ENCODE results near the gene PRKCSH.
"Not testable (repeated sequence)": the region's sequence is repeated elsewhere in the genome, so short reads cannot be mapped to it uniquely, and the experiment has no call there.

The PRKCSH gene

GRCh38 chr19:11450570-11451326, 15.3 kb downstream of the PRKCSH start:
- DNase-seq (ENCODE audit: low read depth): no peak

GRCh38 chr19:11451327-11451870, 16.0 kb downstream of the PRKCSH start:
- DNase-seq (ENCODE audit: low read depth): no peak

GRCh38 chr19:11451871-11452619, 16.6 kb downstream of the PRKCSH start:
- DNase-seq (ENCODE audit: low read depth): no peak

GRCh38 chr19:11452620-11453310, 17.3 kb downstream of the PRKCSH start:
- no peak for DNase-seq (ENCODE audit: low read depth)

GRCh38 chr19:11453468-11454341, 18.3 kb downstream of the PRKCSH start:
- DNase-seq (ENCODE audit: low read depth): no peak

GRCh38 chr19:11455233-11455554, 19.8 kb downstream of the PRKCSH start:
- not testable (repeated sequence) for DNase-seq (ENCODE audit: low read depth)

- DNase-seq (ENCODE audit: low read depth): no peak
Observed at GRCh38 chr19:11456659-11457058, 21.2 kb downstream of the PRKCSH start.

GRCh38 chr19:11457115-11457514, 21.7 kb downstream of the PRKCSH start:
- no peak for DNase-seq (ENCODE audit: low read depth)

GRCh38 chr19:11457831-11458230, 22.4 kb downstream of the PRKCSH start:
- no peak for DNase-seq (ENCODE audit: low read depth)

GRCh38 chr19:11458236-11458900, 22.9 kb downstream of the PRKCSH start:
- DNase-seq (ENCODE audit: low read depth): no peak

- not testable (repeated sequence) for DNase-seq (ENCODE audit: low read depth)
Observed at GRCh38 chr19:11458912-11459311, 23.5 kb downstream of the PRKCSH start.

- no peak for DNase-seq (ENCODE audit: low read depth)
Observed at GRCh38 chr19:11460207-11460606, 24.8 kb downstream of the PRKCSH start.

GRCh38 chr19:11461453-11461852, 26.0 kb downstream of the PRKCSH start:
- no peak for DNase-seq (ENCODE audit: low read depth)

- no peak for DNase-seq (ENCODE audit: low read depth)
Observed at GRCh38 chr19:11463391-11463790, 28.0 kb downstream of the PRKCSH start.

- DNase-seq (ENCODE audit: low read depth): no peak
Observed at GRCh38 chr19:11464333-11465265, 29.2 kb downstream of the PRKCSH start.

GRCh38 chr19:11465600-11465999, 30.2 kb downstream of the PRKCSH start:
- DNase-seq (ENCODE audit: low read depth): no peak

GRCh38 chr19:11468266-11468845, 32.9 kb downstream of the PRKCSH start:
- not testable (repeated sequence) for DNase-seq (ENCODE audit: low read depth)

- no peak for DNase-seq (ENCODE audit: low read depth)
Observed at GRCh38 chr19:11473725-11474124, 38.3 kb downstream of the PRKCSH start.

- DNase-seq (ENCODE audit: low read depth): not testable (repeated sequence)
Observed at GRCh38 chr19:11475343-11475742, 39.9 kb downstream of the PRKCSH start.

GRCh38 chr19:11475861-11476260, 40.4 kb downstream of the PRKCSH start:
- no peak for DNase-seq (ENCODE audit: low read depth)
